Measurements from ENCODE around the gene MAVS.
A peak's percentile ranks its signal among the peaks of the same experiment; 100 is the strongest.
"Not testable (repeated sequence)": the region's sequence is repeated elsewhere in the genome, so short reads cannot be mapped to it uniquely, and the experiment has no call there.

MAVS gene

GRCh38 chr20:3857405-3857804, 10.8 kb downstream of the MAVS start:
- no peak for DNase-seq

GRCh38 chr20:3858689-3859088, 12.1 kb downstream of the MAVS start:
- DNase-seq, result no peak

DNA sequence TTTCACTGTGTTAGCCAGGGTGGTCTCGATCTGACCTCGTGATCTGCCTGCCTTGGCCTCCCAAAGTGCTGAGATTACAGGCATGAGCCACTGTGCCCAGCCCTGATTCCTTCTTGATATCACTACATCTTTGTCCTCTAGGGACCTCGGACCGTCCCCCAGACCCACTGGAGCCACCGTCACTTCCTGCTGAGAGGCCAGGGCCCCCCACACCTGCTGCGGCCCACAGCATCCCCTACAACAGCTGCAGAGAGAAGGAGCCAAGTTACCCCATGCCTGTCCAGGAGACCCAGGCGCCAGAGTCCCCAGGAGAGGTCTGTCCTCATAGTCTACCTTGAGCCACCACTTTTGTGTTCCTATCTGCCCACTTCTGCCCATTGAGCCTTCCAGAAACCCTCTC, 14.6 kb downstream of the MAVS start:
- DNase-seq, result no peak

- DNase-seq, result no peak
These were observed 15.7 kb downstream of the MAVS start for GRCh38 chr20:3862333-3862732.

DNA sequence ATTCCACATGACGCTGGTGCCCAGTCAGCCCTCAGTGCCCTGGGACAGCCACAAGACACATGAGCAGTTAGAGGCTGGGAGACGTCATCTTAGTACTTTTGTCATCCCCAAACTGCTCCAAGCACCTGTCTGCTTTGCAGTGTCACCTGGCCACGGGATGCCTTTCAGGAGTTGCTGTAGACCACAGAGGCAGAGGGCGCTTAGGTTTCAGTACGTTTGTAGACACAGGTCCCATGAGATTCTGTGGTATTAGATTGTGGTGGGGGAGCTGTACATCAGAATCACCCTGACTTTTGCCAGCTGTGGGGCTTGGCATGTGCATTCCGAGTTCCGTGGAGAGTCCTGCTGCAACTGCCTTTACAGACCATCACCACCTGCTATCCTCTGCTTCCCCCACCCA, 16.7 kb downstream of the MAVS start:
- DNase-seq, result no peak

DNA sequence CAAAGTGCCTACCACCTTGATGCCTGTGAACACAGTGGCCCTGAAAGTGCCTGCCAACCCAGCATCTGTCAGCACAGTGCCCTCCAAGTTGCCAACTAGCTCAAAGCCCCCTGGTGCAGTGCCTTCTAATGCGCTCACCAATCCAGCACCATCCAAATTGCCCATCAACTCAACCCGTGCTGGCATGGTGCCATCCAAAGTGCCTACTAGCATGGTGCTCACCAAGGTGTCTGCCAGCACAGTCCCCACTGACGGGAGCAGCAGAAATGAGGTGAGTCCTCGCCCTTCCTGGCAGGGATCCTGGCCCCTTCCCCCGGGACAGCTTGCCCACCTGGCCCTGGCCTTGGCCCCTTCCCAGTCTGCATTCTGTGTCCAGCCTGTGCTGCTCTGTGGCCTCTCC, 17.9 kb downstream of the MAVS start:
- DNase-seq, result no peak

DNA sequence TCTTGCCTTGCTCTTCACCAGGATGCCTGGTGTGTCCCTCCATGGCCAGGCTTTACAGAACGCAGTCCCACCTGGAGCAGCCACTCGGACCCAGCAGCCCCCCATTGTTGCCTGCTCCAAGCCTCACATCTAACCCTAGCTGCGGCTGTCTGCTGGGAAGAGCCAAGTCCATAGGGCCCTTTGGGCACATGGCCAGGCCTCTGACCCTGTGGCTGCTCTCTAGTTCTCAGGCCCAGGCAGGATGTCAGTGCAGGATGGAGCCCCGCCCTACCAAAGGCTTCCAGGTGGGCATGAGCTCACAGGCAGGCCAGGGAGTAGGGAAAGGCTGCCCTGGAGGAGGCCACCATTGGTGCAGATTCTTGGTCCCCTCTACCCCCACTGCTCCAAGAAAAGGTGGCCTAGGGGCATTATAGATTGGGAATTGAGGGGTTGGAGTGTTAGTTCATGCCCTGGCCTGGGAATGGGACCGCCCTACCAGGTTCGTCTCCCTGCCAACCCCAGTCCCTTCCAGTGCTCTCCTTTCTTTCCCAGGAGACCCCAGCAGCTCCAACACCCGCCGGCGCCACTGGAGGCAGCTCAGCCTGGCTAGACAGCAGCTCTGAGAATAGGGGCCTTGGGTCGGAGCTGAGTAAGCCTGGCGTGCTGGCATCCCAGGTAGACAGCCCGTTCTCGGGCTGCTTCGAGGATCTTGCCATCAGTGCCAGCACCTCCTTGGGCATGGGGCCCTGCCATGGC, 18.7 kb downstream of the MAVS start:
- DNase-seq, result no peak

- DNase-seq, result no peak
These were observed 19.3 kb downstream of the MAVS start for GRCh38 chr20:3865887-3866407.

- DNase-seq, result no peak
These were observed 19.8 kb downstream of the MAVS start for GRCh38 chr20:3866464-3866863.

DNA sequence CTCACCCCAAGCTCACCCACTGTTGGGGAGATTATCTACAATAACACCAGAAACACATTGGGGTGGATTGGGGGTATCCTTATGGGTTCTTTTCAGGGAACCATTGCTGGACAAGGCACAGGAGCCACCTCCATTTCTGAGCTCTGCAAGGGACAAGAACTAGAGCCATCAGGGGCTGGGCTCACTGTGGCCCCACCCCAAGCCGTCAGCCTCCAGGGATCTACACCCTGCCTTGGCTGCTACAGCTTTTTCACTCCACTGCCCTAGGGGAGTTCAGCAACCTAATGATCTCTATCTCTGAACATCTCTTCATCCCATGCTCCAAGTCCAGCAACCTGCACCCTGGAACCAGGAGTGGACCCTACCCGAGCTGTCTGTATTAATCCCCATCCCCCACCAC, 21.2 kb downstream of the MAVS start:
- no peak for DNase-seq

DNA sequence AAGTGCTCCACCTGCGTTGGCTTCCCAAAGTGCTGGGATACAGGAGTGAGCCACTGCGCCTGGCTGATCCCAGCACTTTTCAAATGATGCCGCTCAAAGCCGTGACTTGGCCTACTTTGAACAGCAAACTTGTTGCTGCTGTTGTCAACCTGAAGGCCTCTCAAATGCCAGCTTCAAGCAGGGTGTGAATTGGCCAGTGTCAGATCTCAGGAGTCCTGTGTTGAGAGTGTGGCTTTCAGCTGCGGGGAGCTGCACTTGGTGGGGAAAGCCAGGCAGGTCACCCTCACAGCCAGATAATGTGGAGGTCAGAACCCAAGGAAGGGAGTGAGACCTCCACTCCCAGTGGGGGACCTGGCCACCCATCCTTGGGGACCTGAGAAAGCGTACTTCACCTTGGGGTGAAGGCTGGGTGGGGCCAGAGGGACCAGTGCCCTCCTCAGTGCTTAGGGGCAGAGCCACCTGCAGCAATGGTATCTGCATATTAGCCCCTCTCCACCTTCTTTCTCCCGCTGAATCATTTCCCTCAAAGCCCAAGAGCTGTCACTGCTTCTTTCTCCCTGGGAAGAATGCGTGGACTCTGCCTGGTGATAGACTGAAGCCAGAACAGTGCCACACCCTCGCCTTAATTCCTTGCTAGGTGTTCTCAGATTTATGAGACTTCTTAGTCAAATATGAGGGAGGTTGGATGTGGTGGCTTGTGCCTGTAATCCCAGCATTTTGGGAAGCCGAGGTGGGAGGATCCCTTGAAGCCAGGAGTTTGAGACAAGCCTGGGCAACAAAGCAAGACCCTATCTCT, 23.4 kb downstream of the MAVS start:
- no peak for DNase-seq

DNA sequence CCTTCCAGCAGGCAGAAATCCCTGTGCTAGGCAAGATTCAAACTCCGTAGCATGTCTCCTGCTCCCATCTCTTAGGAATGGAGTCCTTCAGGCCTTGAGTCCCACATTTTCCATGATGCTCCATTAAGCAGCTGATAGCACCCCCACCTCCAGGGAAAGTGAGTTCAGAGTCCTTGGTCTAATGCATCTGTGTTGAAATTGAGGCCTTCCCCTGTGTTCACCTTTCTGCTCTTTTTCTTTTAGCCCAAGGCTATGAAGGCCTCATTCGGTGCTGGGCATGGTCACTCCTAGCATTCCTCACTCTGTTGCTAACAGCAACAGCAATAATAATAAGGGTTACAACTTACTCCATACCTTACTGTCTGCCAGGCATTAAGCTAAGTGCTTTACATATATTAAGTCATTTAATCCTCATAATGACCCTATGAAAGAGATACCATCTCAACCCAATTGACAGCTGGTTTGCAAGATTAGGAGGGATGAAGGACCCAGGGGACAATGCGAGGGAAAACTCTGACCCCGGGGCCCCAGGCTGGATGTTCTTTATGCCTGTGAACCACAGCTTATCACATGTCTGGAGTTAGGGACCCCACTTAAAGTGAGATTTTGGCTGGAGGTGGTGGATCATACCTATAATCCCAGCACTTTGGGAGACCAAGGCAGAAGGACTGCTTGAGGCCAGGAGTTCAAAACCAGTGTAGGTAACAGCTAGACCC, 25.1 kb downstream of the MAVS start:
- no peak for DNase-seq

- no peak for DNase-seq
These were observed 26.9 kb downstream of the MAVS start for GRCh38 chr20:3873507-3873906.

DNA sequence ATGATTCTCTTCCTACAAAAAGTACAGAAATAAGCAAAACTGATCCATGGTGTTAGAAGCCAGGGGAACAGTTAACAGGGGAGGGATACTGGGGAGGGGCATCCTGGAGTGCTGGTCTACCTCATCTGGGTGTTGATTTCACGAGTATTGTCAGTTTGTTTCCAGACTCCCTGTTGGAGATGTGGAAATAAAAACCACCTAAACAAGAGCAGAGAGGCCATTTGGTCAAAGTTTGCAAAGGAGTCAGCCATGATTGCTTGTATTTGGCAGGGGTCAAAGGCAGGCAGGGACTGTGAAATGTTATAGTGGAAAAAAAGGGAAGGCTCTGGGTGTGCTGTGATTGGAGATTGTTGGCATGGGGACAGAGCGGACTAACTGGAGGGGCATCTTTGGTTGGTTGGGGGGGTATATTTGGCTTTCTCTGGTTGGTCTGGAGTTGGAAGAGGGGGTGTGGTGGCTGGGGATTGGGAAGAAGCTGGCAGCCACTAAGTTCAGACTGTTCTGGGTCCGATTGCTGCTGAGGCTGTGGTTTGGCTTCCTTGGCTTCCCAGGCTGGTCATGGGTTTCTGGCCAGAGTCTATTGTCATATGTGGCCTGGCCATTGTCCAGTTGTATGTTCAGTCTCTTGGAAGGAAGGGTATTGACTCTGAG, 27.7 kb downstream of the MAVS start:
- no peak for DNase-seq

GRCh38 chr20:3875378-3875974, 28.8 kb downstream of the MAVS start:
- no peak for DNase-seq

- no peak for DNase-seq
These were observed 29.4 kb downstream of the MAVS start for GRCh38 chr20:3876000-3876399.

DNA sequence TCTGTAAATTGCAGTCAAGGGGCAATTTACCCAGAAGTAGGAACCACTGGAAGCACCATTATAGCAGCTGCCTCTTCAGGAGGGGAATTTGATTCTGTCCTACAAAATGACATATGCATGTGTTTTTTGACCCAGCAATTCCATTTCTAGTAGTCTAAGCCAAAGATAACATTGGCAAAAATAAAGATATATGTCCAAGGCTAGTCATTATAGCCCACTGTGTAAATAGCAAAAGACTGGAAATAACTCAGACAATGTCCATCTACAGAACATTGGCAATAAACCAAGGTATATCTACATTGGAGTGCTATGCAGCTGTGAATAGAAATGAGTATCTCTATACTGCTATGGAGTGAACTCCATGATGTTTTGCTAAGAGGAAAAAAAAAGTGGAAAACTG, 30.0 kb downstream of the MAVS start:
- no peak for DNase-seq

GRCh38 chr20:3878921-3879274, 32.3 kb downstream of the MAVS start:
- not testable (repeated sequence) for DNase-seq

GRCh38 chr20:3885715-3886114, 39.1 kb downstream of the MAVS start:
- no peak for DNase-seq

- DNase-seq, result no peak
These were observed 41.4 kb downstream of the MAVS start for GRCh38 chr20:3887876-3888620.

DNA sequence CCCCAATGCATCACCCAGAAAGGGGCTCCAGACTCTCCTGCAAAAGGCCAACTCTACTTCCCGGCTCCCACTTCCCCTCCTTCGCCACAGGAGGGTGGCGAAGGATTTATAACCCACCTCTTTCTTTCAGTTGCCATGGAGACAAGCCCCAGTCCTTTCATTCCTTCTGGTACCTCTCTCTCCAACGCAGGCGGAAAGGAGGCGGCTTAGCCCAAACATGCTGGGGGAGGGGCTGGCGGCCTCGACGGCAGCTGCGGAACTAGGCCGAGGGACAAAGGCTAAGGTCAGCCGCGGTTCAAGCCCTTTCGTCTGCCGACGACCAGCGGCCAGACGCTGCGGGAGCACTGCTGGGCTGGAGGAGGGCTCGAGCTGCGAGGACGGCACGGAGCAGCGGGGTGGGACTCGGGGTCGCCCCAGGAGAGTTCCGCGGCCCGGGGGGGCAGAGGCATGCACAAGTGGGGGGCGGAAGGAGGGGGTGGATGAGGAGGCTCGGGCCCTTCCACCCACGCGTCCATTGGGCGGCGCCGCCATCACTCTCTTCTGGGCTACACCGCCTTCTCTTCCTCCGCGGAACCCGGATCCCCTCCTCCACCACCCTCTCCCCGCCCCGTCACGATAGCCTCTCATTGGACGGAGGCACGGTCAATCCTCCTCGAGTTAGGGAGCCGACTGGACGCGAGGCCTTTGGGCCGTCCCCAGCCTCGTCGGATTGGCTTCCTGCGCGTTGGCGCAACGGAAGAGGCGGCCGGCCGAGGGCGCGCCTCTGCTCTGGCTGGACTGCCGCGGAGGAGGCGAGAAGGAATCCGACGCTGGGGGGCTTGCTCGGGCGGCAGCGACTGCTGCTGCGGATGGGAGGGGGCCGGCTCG, 42.2 kb downstream of the MAVS start, which contains the start of gene PANK2:
Gene PANK2 (plus strand): TSS at position 766 of the 867 bp plus-strand sequence.
- peak; percentile 98 for DNase-seq
